AG04450 (cell line): ENCODE measurements around the gene SPHKAP. TPM values are rescaled to one million over a fixed set of nuclear protein-coding genes. Genes with fewer than 3 reads are reported as not detected.
"Not testable (repeated sequence)": the region's sequence is repeated elsewhere in the genome, so short reads cannot be mapped to it uniquely, and the experiment has no call there.

ENCODE experiments used
- CTCF ChIA-PET: fragments of 300-600, 350-600 bp; formaldehyde crosslinking; extraction: SDS; loops from one replicate; lab custom pipeline; 2022; ENCODE audit warnings: antibody characterized with exemption, inconsistent platforms; lab: Charles Lee
- POLR2A ChIA-PET: fragments of 350-600 bp; formaldehyde crosslinking; extraction: SDS; loops from one replicate; lab custom pipeline; 2021; ENCODE audit warnings: antibody characterized with exemption, inconsistent platforms; lab: Yijun Ruan, JAX
- DNase-seq: peaks from one replicate; pipeline ENCODE4 v3.0.0-alpha.2; 2011; ENCODE audit warnings: low read depth, low spot score
- H3K27ac ChIP-seq: one replicate; pipeline ENCODE4 v1.5.1; 2012; ENCODE audit warnings: low read depth, low read length, control low read depth
- H3K27me3 ChIP-seq: one replicate; pipeline ENCODE4 v1.6.0; 2012; ENCODE audit warnings: low read length; ENCODE audit not compliant: control insufficient read depth, insufficient read depth
- H3K4me3 ChIP-seq: 2 replicates; pipeline ENCODE4 v1.5.1; 2011; ENCODE audit warnings: mild to moderate bottlenecking, low read depth, low read length, control low read depth
- H3K9me3 ChIP-seq: 2 replicates; pipeline ENCODE4 v1.5.1; 2012; ENCODE audit warnings: low read length; ENCODE audit not compliant: control insufficient read depth, insufficient read depth
- CTCF ChIP-seq: IDR thresholded peaks from 2 replicates; pipeline ENCODE4 v1.5.1; 2011; ENCODE audit warnings: low read depth, low read length, control low read depth, inconsistent platforms
- polyA minus RNA-seq: library from RNA; depleted of rRNA, polyadenylated mRNA; stranded (reverse); fragments of >200 nt; gene quantifications from 2 replicates; pipeline ENCODE4 v1.2.3, GENCODE V29; 2011; rRNA and poly(A)+ RNA removed
- polyA plus RNA-seq: library from polyadenylated mRNA; depleted of rRNA; stranded (reverse); fragments of >200 nt; gene quantifications from 2 replicates; pipeline ENCODE4 v1.2.3, GENCODE V29; 2011; rRNA removed

SPHKAP gene
- polyA plus RNA-seq (not detected in 2 replicates), polyA minus RNA-seq (0.05 TPM in 1 of 2 replicates, not detected in the other)

- DNase-seq, result no peak
- Histone ChIP-seq H3K27me3 (no peaks in the 10 kb centered on the region), H3K9me3 (peaks cover 21% of the 10 kb centered on the region), H3K4me3 (no peak within 1 kb of the TSS), H3K27ac (no peak within 1 kb of the TSS)
- CTCF ChIA-PET, result no interaction called here
- no peak for TF ChIP-seq CTCF
- POLR2A ChIA-PET, result no interaction called here
Measured at GRCh38 chr2:228181098-228182019, at the start of gene SPHKAP. Gene SPHKAP, minus strand, starts transcription at chr2:228181687. Its CDS starts 89 bp downstream, at chr2:228181598.

GRCh38 chr2:228227466-228227865 lies 46.0 kb upstream of the SPHKAP start:
- Histone ChIP-seq H3K9me3 (no peaks in the 10 kb centered on the region), H3K27me3 (no peaks in the 10 kb centered on the region), H3K27ac (no peak overlapping the region), H3K4me3 (no peak overlapping the region)
- no peak for DNase-seq
- ChIA-PET CTCF (no interaction called here), POLR2A (no interaction called here)
- no peak for TF ChIP-seq CTCF

DNA sequence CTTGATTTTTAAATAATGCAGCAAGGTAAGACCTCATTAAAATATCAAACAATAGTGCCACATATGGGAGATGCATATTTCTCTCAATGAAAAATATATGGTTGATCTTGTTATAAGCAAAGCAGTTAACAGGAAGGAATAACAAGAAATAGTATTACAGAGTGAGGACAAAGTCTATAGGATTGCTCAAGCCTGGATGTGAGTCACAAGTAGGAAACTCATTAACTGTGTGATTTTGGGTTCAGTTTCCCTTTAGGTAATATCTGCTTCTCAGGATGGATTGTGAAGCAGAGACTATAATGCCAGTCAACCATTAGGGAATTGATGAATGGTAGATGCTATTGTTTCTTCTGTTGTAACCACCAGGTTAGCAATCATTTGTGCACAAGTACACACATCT lies 42.9 kb upstream of the SPHKAP start:
- no peak for TF ChIP-seq CTCF
- ChIA-PET CTCF (no interaction called here), POLR2A (no interaction called here)
- no peak for DNase-seq
- H3K27ac ChIP-seq, result no peak overlapping the region
- no peak overlapping the region for H3K4me3 ChIP-seq
- H3K27me3 ChIP-seq, result no peaks in the 10 kb centered on the region
- peaks cover 3% of the 10 kb centered on the region; the same call in 1 of the 2 replicates for H3K9me3 ChIP-seq

DNA sequence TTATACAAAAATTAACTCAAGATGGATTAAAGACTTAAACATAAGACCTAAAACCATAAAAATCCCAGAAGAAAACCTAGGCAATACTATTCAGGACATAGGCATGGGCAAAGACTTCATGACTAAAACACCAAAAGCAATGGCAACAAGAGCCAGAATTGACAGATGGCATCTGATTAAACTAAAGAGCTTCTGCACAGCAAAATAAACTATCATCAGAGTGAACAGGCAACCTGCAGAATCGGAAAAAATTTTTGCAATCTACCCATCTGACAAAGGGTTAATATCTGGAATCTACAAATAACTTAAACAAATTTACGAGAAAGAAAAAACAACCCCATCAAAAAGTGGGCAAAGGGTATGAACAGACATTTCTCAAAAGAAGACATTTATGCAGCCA lies 37.1 kb upstream of the SPHKAP start:
- H3K4me3 ChIP-seq, DNase-seq, CTCF ChIA-PET, H3K27ac ChIP-seq, POLR2A ChIA-PET, H3K27me3 ChIP-seq, H3K9me3 ChIP-seq: not testable (repeated sequence)

GRCh38 chr2:228197504-228197903 lies 16.0 kb upstream of the SPHKAP start:
- no peak for DNase-seq
- Histone ChIP-seq H3K27ac (no peak overlapping the region), H3K9me3 (peaks cover 7% of the 10 kb centered on the region), H3K4me3 (no peak overlapping the region), H3K27me3 (no peaks in the 10 kb centered on the region)
- TF ChIP-seq CTCF, result no peak
- POLR2A ChIA-PET, result no interaction called here
- CTCF ChIA-PET, result no interaction called here
